Upper lobe of left lung (tissue), 4 donors: Measurements from ENCODE around the gene SELL.

Experiments used
- CTCF ChIP-seq, 6 experiments: fragments of 450-650 bp in 4 of 6; fragments of 200-600 bp in 2 of 6; sonication (generic) in 2 of 6; IDR thresholded peaks; one replicate each; pipeline ENCODE4 v1.5.1; 2016 to 2019; ENCODE audit warnings: antibody characterized with exemption in 6 of 6
- EP300 ChIP-seq, 4 donors: sonication (generic); formaldehyde crosslinking; IDR thresholded peaks; one replicate each; pipeline ENCODE4 v1.5.1; 2017; ENCODE audit warnings: antibody characterized with exemption in 4 of 4, control low read depth in 2 of 4
- POLR2A ChIP-seq, 4 donors: fragments of 450-650 bp; IDR thresholded peaks; one replicate each; pipeline ENCODE4 v1.5.1; 2016 to 2017; ENCODE audit warnings: antibody characterized with exemption in 4 of 4, mild to moderate bottlenecking in 2 of 4
- POLR2AphosphoS5 ChIP-seq, 2 donors: sonication (generic); formaldehyde crosslinking; IDR thresholded peaks; one replicate each; pipeline ENCODE4 v1.5.1; 2017; ENCODE audit warnings: antibody characterized with exemption in 2 of 2

GRCh38 chr1:169681140-169681539 lies 30.3 kb downstream of the SELL start:
- TF ChIP-seq POLR2A (IDR thresholded peaks at IDR 0.05): no peak
- no peak for TF ChIP-seq CTCF (IDR thresholded peaks at IDR 0.05)
- TF ChIP-seq POLR2AphosphoS5 (IDR thresholded peaks at IDR 0.05): no peak
- no peak for TF ChIP-seq EP300 (IDR thresholded peaks at IDR 0.05)
